Measurements from ENCODE around the gene ETNPPL.

Gene ETNPPL

GRCh38 chr4:108762559-108763225 lies at the start of gene ETNPPL:
TSS of gene ETNPPL (minus strand) at chr4:108763053. CDS start at chr4:108762898, 155 bp downstream.
- no peak for DNase-seq

GRCh38 chr4:108811486-108811885 lies 48.6 kb upstream of the ETNPPL start:
- no peak for DNase-seq

DNA sequence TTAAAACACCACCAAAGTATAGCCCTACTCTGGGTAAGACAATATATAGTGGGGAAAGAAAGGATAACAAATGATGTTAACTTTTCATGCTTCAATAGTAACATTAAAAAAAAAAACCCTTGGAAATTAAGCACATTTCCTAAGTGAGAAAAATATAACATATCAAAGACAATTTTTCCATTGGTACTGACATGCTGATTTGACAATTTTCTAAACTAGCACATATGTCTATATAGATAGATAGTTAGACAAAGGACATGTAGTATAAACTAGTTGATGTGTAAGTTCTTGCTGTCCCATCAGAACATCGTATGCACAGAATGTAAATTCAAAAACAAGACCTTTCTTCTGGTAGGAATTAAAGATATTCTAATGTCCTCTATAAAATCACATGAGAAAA lies 47.2 kb upstream of the ETNPPL start:
- no peak for DNase-seq

DNA sequence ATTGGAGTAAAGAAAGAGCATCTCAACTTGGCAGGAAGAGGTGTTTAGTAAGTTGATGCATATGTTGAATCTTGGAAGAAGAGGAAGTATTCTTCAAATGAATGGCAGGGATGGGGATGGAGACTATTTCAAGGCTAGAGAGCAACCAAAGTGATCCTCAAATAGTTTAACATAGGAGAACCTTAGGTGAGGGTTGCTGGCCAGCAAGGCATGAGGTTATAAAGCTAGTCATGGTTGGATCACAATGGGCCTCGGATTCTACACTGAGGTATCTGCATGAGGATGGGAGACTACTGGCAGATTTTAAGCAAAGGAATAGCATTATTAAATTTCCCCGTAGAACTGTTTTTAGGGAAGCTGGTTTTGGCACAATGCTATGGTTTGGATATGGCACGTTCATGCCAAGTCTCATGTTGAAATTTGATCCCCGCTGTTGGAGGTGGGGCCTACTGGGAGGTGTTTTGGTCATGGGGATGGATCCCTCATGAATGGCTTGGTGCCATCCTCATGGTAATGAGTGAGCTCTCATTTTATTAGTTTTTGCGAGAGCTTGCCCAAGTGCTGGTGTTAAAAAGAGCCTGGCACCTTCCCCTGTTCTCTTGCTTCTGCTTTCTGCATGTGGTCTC lies 41.9 kb upstream of the ETNPPL start:
- DNase-seq: no peak

DNA sequence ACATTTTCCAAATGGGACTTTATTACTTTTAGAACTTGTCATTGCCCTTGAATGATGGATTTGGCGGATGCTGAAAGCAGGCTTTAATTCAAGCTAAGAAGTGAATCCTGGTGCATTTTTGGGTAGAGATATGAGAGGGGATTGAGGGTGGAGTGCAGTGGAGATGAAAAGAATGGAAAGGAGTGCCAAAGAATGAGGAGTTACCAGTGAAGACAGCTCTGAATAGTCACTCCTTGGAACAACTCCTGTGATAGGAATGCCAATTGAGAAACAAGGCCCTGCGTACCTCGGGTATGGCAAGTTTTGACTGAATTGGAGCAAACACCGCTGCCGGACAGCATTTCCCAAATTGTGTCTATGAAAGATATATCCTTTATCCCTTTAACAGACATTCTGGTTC lies 36.5 kb upstream of the ETNPPL start:
- DNase-seq: no peak

GRCh38 chr4:108796173-108796572 lies 33.3 kb upstream of the ETNPPL start:
- no peak for DNase-seq

GRCh38 chr4:108795733-108796132 lies 32.9 kb upstream of the ETNPPL start:
- no peak for DNase-seq

GRCh38 chr4:108794136-108794535 lies 31.3 kb upstream of the ETNPPL start:
- no peak for DNase-seq

DNA sequence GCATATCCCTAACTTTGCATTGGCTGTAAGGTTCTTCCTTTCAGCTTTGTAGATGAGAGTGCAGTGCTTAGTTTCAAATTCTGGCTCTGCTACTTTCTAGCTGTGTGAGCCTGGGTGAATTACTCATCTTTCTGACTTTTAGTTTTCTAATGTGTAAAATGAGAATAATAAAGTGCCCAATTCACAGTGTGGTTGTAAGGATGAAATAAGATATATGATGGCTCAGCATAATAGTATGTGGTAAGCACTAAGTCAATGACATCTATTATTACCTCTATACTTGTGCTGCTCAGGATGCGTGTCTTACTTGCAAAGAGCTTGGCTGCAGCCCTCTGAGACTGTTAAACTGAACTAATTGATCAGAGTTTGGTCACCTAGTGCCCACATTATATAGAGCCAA lies 30.6 kb upstream of the ETNPPL start:
- DNase-seq: no peak

- DNase-seq: no peak
Observed at GRCh38 chr4:108788731-108789130, 25.9 kb upstream of the ETNPPL start.

GRCh38 chr4:108787724-108788123 lies 24.9 kb upstream of the ETNPPL start:
- no peak for DNase-seq

GRCh38 chr4:108787106-108787505 lies 24.3 kb upstream of the ETNPPL start:
- no peak for DNase-seq

GRCh38 chr4:108786351-108786750 lies 23.5 kb upstream of the ETNPPL start:
- DNase-seq: no peak

- DNase-seq: no peak
Observed at GRCh38 chr4:108783665-108784463, 21.0 kb upstream of the ETNPPL start.

- no peak for DNase-seq
Observed at GRCh38 chr4:108779958-108780357, 17.1 kb upstream of the ETNPPL start.

- no peak for DNase-seq
Observed at GRCh38 chr4:108777388-108777787, 14.5 kb upstream of the ETNPPL start.

DNA sequence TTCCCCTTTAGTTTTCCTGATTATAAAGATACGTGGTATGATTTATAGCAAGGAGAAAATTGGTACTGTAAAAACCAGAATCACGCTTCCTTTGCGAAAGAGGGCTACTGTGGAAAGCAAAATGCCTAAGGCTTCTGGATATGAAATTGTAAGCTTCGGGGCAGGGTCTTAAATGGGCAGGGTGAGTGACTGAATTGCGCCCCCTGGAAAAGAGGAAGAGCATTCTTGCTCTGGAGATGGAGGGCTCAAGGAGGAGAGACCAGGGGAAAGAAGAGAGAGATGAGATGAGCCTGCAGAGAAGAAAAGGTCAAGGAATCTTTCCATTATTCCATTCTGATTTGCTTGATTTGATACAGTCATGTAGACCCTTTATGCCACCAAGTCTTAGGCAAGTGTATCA lies 13.1 kb upstream of the ETNPPL start:
- DNase-seq: no peak

- DNase-seq: no peak
Observed at GRCh38 chr4:108774809-108775530, 12.1 kb upstream of the ETNPPL start.

DNA sequence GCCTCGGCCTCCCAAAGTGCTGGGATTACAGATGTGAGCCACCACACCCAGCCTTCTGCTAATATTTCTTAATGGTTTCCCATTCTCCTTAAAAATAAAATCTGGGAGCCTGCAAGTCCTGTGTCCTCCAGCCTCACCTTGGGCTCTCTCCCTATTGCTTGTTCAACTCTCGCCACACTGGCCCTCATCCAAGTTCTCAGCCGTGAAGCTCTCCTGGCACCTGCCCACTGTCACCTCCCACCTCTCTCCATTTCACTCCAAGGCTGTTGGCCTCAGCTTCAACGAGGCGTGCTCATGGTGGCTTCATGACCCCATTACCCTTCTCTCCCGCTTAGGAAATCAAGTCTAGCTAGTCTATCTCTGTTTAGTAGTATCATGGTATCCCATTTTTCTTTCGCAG lies 9.5 kb upstream of the ETNPPL start:
- no peak for DNase-seq

GRCh38 chr4:108766058-108766457 lies 3.2 kb upstream of the ETNPPL start:
- no peak for DNase-seq

DNA sequence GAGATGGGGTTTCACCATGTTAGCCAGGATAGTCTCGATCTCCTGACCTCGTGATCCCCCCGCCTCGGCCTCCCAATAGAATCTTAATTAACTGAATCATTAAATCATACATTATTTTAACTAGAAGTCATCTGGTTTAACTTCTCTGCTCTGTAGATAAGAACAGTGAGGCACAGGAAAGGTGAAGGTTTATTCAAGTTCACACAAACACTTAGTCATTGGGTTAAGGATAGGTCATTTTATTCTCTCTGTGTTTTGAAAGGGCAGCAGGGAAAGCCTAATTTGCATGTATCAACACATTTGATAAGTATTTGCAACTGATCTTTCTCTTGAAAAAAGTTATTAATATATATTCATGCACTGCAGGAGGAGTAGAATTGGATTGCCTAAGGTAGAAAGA lies 1.1 kb upstream of the ETNPPL start:
- DNase-seq: no peak

DNA sequence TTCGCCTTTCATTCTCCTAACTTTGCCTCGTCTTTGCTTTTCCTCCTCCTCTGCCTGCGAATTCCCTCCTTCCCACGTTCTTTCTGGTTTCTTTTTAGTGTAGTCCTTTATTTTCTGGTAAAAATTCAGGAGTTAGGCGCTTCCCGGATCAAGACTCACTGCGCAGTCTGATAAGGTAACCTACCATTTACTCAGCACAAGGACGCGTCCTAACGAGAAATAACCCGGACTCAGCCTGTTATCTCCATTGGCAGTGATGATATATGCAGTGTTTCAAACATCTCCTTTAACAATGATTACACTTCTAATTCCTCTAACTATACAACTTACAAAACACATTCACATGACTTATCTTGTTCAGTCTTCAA lies 357 bp upstream of the ETNPPL start:
- no peak for DNase-seq

DNA sequence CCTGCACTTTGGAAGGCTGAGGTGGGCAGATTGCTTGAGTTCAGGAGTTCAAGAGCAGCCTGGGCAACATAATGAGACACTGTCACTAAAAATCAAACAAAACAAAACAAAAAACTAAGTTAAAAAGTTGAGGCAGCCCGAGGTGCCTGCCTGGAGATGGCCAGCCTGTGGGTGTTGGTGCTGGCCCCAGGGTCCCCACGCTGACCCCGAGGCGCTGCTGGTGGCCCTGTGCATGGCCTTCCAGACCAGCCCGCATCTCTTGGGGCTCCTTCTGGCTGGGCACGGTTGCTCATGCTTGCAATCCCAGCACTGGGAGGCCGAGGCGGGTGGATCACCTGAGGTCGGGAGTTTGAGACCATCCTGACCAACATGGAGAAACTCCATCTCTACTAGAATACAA lies 4.4 kb downstream of the ETNPPL start:
- no peak for DNase-seq

DNA sequence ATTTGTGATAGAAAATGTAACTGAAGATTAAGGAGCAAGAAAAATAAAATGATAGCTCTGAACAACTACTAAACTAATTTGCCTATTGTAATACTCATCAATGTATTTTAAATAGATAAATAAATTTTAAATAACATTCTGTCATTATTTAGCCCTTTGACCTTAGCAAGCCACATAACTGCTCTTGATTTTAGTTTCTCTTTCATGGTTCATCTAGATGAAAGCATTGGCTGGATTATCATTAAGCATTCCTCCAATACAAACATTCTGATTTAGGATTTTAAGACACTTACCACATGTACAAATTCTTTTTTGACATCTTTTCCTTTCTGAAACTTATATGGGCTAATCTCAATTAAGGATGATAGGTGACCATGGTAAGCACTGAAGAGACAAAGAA lies 8.5 kb downstream of the ETNPPL start:
- DNase-seq: no peak

Measured in suppressor macrophage treated with lipopolysaccharide for 1 hour (primary cell).